Hepatocyte (in vitro differentiated cells): ENCODE measurements around the gene GOLGA6L10. TPM values are rescaled to one million over a fixed set of nuclear protein-coding genes. Genes with fewer than 3 reads are reported as not detected.

Experiments used
- DNase-seq: peaks from one replicate; pipeline ENCODE4 v3.0.0-alpha.2; 2016; ENCODE audit warnings: low spot score
- H2AFZ ChIP-seq: fragments of 200-600 bp; sonication (generic); 2 replicates; pipeline ENCODE4 v1.6.0; 2016; ENCODE audit warnings: antibody characterized with exemption, mild to moderate bottlenecking
- H3K27ac ChIP-seq: fragments of 200-600 bp; sonication (generic); 2 replicates; pipeline ENCODE4 v1.5.1; 2016; ENCODE audit warnings: mild to moderate bottlenecking
- H3K27me3 ChIP-seq: fragments of 200-600 bp; sonication (generic); 2 replicates; pipeline ENCODE4 v1.6.1; 2016
- H3K36me3 ChIP-seq: fragments of 200-600 bp; sonication (generic); replicated peaks from 2 replicates; pipeline ENCODE4 v1.5.1; 2016; ENCODE audit warnings: low read depth; ENCODE audit not compliant: insufficient read depth
- H3K4me1 ChIP-seq: fragments of 200-600 bp; sonication (generic); 2 replicates; pipeline ENCODE4 v1.5.1; 2016; ENCODE audit warnings: mild to moderate bottlenecking, moderate library complexity; ENCODE audit not compliant: insufficient read depth
- H3K4me2 ChIP-seq: fragments of 200-600 bp; sonication (generic); 2 replicates; pipeline ENCODE4 v1.6.0; 2016
- H3K4me3 ChIP-seq: fragments of 200-600 bp; sonication (generic); 2 replicates; pipeline ENCODE4 v1.5.1; 2016; ENCODE audit warnings: mild to moderate bottlenecking
- H3K79me2 ChIP-seq: fragments of 200-600 bp; sonication (generic); 2 replicates; pipeline ENCODE4 v1.6.0; 2017; ENCODE audit warnings: mild to moderate bottlenecking
- H3K9me2 ChIP-seq: fragments of 200-600 bp; sonication (generic); replicated peaks from 2 replicates; pipeline ENCODE4 v1.6.0; 2017; ENCODE audit warnings: mild to moderate bottlenecking; ENCODE audit not compliant: insufficient read depth
- H3K9me3 ChIP-seq: fragments of 200-600 bp; sonication (generic); 2 replicates; pipeline ENCODE4 v1.5.1; 2016; ENCODE audit warnings: low read depth, mild to moderate bottlenecking
- H4K20me1 ChIP-seq: fragments of 200-600 bp; sonication (generic); 2 replicates; pipeline ENCODE4 v1.6.0; 2016; ENCODE audit warnings: mild to moderate bottlenecking; ENCODE audit not compliant: insufficient read depth, poor library complexity, severe bottlenecking
- CTCF ChIP-seq: fragments of 200-600 bp; sonication (generic); IDR thresholded peaks from 2 replicates; pipeline ENCODE4 v1.5.1; 2016; ENCODE audit warnings: antibody characterized with exemption, mild to moderate bottlenecking; ENCODE audit not compliant: poor library complexity
- EZH2 ChIP-seq: fragments of 200-600 bp; sonication (generic); IDR thresholded peaks from 2 replicates; pipeline ENCODE4 v1.6.1; 2016; ENCODE audit warnings: antibody characterized with exemption, mild to moderate bottlenecking, borderline replicate concordance
- EZH2phosphoT487 ChIP-seq: fragments of 200-600 bp; sonication (generic); IDR thresholded peaks from one replicate; pipeline ENCODE4 v1.6.1; 2018; ENCODE audit warnings: antibody characterized with exemption, mild to moderate bottlenecking, low read depth, moderate library complexity; ENCODE audit not compliant: unreplicated experiment, severe bottlenecking
- WGBS: methylation state at CpG from one replicate; pipeline ENCODE4 v1.1.6; 2016; ENCODE audit warnings: low lambda C conversion rate; ENCODE audit errors: missing lambda C conversion rate; 5-methylcytosine and 5-hydroxymethylcytosine counted together
- polyA plus RNA-seq: library from polyadenylated mRNA; unstranded; fragments of >200 nt; fragmentation: Nextera tagmentation; extraction: Ambion mirVana; gene quantifications from 2 replicates; pipeline ENCODE4 v1.2.1, GENCODE V29; 2016
- total RNA-seq: library from RNA; depleted of rRNA; stranded (reverse); fragments of >200 nt; gene quantifications from 2 replicates; pipeline ENCODE4 v1.2.3, GENCODE V29; 2014

GOLGA6L10 gene
- total and polyA plus RNA-seq, 2 experiments from 2014 or later = 0.65 to 1.3 TPM

- Histone ChIP-seq H2AFZ (no peak overlapping the region), H3K9me2 (no peaks in the 10 kb centered on the region), H3K4me2 (no peak overlapping the region), H3K4me1 (no peaks in the 10 kb centered on the region), H3K9me3 (no peaks in the 10 kb centered on the region), H3K27ac (no peak overlapping the region), H4K20me1 (no peaks in the 10 kb centered on the region), H3K36me3 (no peaks in the 10 kb centered on the region), H3K4me3 (no peak overlapping the region), H3K79me2 (no peaks in the 10 kb centered on the region), H3K27me3 (no peaks in the 10 kb centered on the region)
- TF ChIP-seq EZH2phosphoT487 (no peak), EZH2 (no peak)
- no peak for DNase-seq
- 90% methylated on average over 6 of the region's 8 CpGs for whole genome bisulfite sequencing
Observed at GRCh38 chr15:82307714-82308081, 41.6 kb downstream of the GOLGA6L10 start.

- Histone ChIP-seq H4K20me1 (no peaks in the 10 kb centered on the region), H3K79me2 (no peaks in the 10 kb centered on the region), H3K9me3 (no peaks in the 10 kb centered on the region), H3K27me3 (no peaks in the 10 kb centered on the region), H3K27ac (no peak overlapping the region), H2AFZ (no peak overlapping the region), H3K9me2 (no peaks in the 10 kb centered on the region), H3K36me3 (no peaks in the 10 kb centered on the region), H3K4me3 (no peak overlapping the region), H3K4me1 (no peaks in the 10 kb centered on the region), H3K4me2 (no peak overlapping the region)
- TF ChIP-seq EZH2 = no peak
- TF ChIP-seq CTCF = no peak
- TF ChIP-seq EZH2phosphoT487 = no peak
- WGBS = 92% methylated on average over 16 of the region's 16 CpGs
- no peak for DNase-seq
Observed at GRCh38 chr15:82306791-82307713, 42.2 kb downstream of the GOLGA6L10 start.

GRCh38 chr15:82305621-82306048 is 43.6 kb downstream of the GOLGA6L10 start:
- Histone ChIP-seq H2AFZ (no peak overlapping the region), H3K79me2 (no peaks in the 10 kb centered on the region), H3K36me3 (no peaks in the 10 kb centered on the region), H3K9me2 (no peaks in the 10 kb centered on the region), H3K27ac (no peak overlapping the region), H4K20me1 (no peaks in the 10 kb centered on the region), H3K4me1 (no peaks in the 10 kb centered on the region), H3K27me3 (no peaks in the 10 kb centered on the region), H3K9me3 (no peaks in the 10 kb centered on the region), H3K4me2 (no peak overlapping the region), H3K4me3 (no peak overlapping the region)
- no peak for DNase-seq
- WGBS = 82% methylated on average over 7 of the region's 7 CpGs
- TF ChIP-seq CTCF (no peak), EZH2phosphoT487 (no peak), EZH2 (no peak)

DNA sequence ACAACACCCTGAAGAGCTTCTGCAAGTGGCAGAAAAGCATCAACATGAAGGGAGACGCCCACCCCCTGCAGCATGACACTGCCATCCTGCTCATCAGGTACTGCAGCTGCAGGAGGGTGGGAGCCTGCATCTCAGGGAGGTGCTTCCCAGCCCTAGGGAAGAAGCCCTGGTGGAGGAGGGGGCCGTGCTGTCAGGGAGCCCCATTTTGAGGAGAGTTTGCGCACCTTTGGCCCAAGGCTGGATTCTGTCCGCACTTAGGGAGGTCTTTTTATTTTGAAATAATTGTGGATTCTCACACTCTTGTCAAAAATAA is 44.5 kb downstream of the GOLGA6L10 start:
- Histone ChIP-seq H3K9me2 (no peaks in the 10 kb centered on the region), H3K27ac (no peak overlapping the region), H2AFZ (no peak overlapping the region), H3K4me2 (no peak overlapping the region), H3K79me2 (no peaks in the 10 kb centered on the region), H3K4me3 (no peak overlapping the region), H3K4me1 (no peaks in the 10 kb centered on the region), H3K9me3 (no peaks in the 10 kb centered on the region), H4K20me1 (no peaks in the 10 kb centered on the region), H3K36me3 (no peaks in the 10 kb centered on the region), H3K27me3 (no peaks in the 10 kb centered on the region)
- no peak for DNase-seq
- 92% methylated on average over 4 of the region's 4 CpGs for WGBS
- no peak for TF ChIP-seq CTCF
- no peak for TF ChIP-seq EZH2phosphoT487
- TF ChIP-seq EZH2 = no peak
